Measurements from ENCODE around the gene SLC7A6OS. TPM values are rescaled to one million over a fixed set of nuclear protein-coding genes. Genes with fewer than 3 reads are reported as not detected.

Gene SLC7A6OS
- total RNA-seq, 1 experiment from 2014 or later: 24.5 TPM

DNA sequence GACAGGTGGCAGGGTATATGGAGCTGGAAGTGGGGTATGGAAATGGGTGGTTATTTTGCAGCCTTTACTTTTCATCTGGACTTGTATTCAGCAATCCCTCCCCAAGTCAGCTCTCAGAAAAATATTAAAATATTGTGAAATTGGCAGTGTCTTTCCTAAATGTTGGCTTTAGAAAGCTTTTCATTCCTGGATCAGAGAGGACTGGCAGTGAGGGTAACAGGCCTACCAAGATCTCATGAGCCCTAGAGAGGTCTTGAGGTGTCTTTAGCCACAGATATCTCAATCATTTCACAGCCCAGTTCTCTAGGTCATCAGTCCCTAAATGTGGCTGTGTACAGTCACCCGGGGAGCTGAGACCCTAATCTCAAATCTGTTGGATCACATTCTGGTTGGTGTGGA, 22.5 kb downstream of the SLC7A6OS start:
- peaks cover 19 to 32% (median 23%) of the 10 kb centered on the region in 3 experiments; a peak in 6 of 7 replicates for H3K36me3 Mint-ChIP-seq (ENCODE audit: insufficient read depth in 1 of 3, low read depth in 3 of 3)
- H3K9me3 Mint-ChIP-seq: no peaks in the 10 kb centered on the region

More for the DNA sequence above, 22.5 kb downstream of the SLC7A6OS start:
- Histone ChIP-seq H3K9me3 (ENCODE audit: control insufficient read depth, low read depth, low read length) (peaks cover 5% of the 10 kb centered on the region), H4K91ac (ENCODE audit: insufficient read length, low read depth, low read length) (no peak overlapping the region), H3K27me3 (ENCODE audit: insufficient read depth, low read length) (no peaks in the 10 kb centered on the region), H3K4me1 (ENCODE audit: insufficient read depth, low read length) (no peaks in the 10 kb centered on the region), H2BK15ac (ENCODE audit: low read depth, low read length) (no peak overlapping the region), H3K79me2 (ENCODE audit: insufficient read depth, low read length) (0 out of 2 replicates have a peak, but pooled peaks cover 2% of the 10 kb centered on the region), H2AK5ac (ENCODE audit: insufficient read length, low read length) (no peak overlapping the region), H3K4ac (ENCODE audit: low read depth, low read length) (no peak overlapping the region), H3K9ac (ENCODE audit: extremely low read depth, insufficient read length, low read length) (no peak overlapping the region), H2AFZ (ENCODE audit: low read length) (no peak overlapping the region), H4K8ac (replicated peaks; ENCODE audit: insufficient read length, low read depth, low read length) (no peak overlapping the region), H3K4me2 (ENCODE audit: insufficient read depth, insufficient read length, low read length) (no peak overlapping the region), H3K18ac (ENCODE audit: insufficient read length, low read depth, low read length) (no peak overlapping the region), H3T11ph (ENCODE audit: low read length) (no peak overlapping the region), H4K5ac (ENCODE audit: insufficient read length, low read depth, low read length) (no peak overlapping the region), H3K23ac (ENCODE audit: insufficient read length, low read depth, low read length) (no peak overlapping the region), H3K27ac (ENCODE audit: insufficient read length, low read depth, low read length) (no peak overlapping the region), H3K14ac (ENCODE audit: insufficient read depth, low read length) (no peak overlapping the region), H2BK5ac (ENCODE audit: insufficient read length, low read length) (no peak overlapping the region), H3K23me2 (ENCODE audit: insufficient read length, low read depth, low read length, poor library complexity, severe bottlenecking) (no peaks in the 10 kb centered on the region), H2BK12ac (ENCODE audit: insufficient read length, low read depth, low read length) (no peak overlapping the region), H4K20me1 (ENCODE audit: control insufficient read depth, insufficient read depth, insufficient read length) (peaks cover 2% of the 10 kb centered on the region), H2BK120ac (ENCODE audit: low read depth, low read length, poor library complexity, severe bottlenecking) (no peak overlapping the region), H2BK20ac (ENCODE audit: low read depth, low read length, poor library complexity, severe bottlenecking) (no peak overlapping the region), H3K56ac (ENCODE audit: insufficient read length, low read depth, low read length) (no peak overlapping the region), H3K79me1 (ENCODE audit: insufficient read depth, low read depth, low read length, poor library complexity, severe bottlenecking) (no peaks in the 10 kb centered on the region)
- no CpG with 5 or more reads among the region's 1 CpG for WGBS (ENCODE audit: extremely low coverage, insufficient read length, low lambda C conversion rate)
- no peak for DNase-seq
- H3K4me3 Mint-ChIP-seq: no peak overlapping the region
- peaks cover 4 to 10% of the 10 kb centered on the region in 2 experiments; a peak in 3 of 4 replicates for H3K4me1 Mint-ChIP-seq
- H3K27ac Mint-ChIP-seq: no peak overlapping the region; a peak in 1 of 7 replicates
- TF ChIP-seq, protein P1, sequence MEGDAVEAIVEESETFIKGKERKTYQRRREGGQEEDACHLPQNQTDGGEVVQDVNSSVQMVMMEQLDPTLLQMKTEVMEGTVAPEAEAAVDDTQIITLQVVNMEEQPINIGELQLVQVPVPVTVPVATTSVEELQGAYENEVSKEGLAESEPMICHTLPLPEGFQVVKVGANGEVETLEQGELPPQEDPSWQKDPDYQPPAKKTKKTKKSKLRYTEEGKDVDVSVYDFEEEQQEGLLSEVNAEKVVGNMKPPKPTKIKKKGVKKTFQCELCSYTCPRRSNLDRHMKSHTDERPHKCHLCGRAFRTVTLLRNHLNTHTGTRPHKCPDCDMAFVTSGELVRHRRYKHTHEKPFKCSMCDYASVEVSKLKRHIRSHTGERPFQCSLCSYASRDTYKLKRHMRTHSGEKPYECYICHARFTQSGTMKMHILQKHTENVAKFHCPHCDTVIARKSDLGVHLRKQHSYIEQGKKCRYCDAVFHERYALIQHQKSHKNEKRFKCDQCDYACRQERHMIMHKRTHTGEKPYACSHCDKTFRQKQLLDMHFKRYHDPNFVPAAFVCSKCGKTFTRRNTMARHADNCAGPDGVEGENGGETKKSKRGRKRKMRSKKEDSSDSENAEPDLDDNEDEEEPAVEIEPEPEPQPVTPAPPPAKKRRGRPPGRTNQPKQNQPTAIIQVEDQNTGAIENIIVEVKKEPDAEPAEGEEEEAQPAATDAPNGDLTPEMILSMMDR (conservative IDR thresholded peaks at IDR 0.05): no peak
- H3K27me3 Mint-ChIP-seq (ENCODE audit: low read depth): no peaks in the 10 kb centered on the region
